ENCODE data around the gene PRSS35.
A peak's percentile ranks its signal among the peaks of the same experiment; 100 is the strongest.
"Not testable (repeated sequence)": the region's sequence is repeated elsewhere in the genome, so short reads cannot be mapped to it uniquely, and the experiment has no call there.

The PRSS35 gene

GRCh38 chr6:83518816-83519480, 6.6 kb downstream of the PRSS35 start:
- no peak for DNase-seq

DNA sequence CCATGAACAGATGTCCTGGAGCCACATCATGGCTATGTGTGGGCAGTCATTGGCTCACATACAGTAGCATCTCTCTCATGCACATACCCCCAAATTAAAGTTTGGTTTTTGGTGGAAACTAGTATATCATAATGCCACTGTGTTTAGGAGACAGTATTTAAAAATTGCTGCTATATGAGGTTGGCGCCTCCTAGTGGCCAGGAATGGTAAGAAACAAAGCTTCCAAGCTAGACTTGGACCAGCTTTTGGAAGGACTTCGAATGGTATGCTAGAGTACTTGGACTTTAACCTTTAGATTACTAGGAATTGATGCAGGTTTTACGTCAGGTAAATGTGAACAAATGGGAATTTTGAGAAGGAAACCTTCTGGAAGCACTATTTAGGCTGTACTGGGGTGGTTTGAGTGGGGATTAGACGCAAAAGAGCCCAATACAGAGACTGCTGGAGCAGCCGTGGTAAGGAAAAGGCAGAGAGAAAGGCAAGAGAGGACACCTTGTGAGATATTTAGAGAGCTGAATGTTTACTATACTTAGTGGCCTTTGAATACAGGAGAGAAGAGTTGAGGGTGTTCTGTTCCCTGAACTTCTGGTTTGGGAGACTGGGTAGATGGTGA, 23.8 kb downstream of the PRSS35 start:
- peak; percentile 53 to 57 for DNase-seq

- DNase-seq = no peak
These were observed 24.6 kb downstream of the PRSS35 start for GRCh38 chr6:83536647-83537589.

DNA sequence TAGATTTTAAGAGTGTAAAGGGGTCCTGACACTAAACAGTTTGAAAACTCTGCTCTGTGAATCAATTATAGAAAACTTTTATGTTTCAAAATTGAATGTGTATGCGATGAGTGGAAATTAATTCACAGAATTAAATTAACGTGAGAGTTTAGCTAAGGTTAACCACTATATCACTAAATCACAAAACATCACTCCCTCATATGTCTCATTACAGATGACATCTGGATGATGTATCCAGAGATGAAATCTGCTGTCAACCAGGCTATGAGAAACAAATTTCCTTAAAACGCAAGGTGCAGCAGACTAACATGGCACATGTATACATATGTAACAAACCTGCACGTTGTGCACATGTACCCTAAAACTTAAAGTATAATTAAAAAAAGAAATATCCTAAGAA, 27.3 kb downstream of the PRSS35 start:
- DNase-seq = no peak

DNA sequence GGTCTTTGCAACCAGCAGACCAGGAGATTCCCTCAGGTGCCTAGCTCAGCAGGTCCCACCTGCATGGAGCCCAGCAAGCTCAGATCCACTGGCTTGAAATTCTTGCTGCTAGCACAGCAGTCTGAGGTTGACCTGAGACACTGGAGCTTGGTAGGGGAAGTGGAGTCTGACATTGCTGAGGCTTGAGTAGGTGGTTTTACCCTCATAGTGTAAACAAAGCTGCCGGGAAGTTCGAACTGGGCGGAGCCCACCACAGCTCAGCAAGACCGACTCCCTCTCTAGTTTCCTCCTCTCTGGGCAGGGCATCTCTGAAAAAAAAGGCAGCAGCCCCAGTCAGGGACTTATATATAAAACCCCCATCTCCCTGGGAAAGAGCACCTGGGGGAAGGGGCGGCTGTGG, 34.3 kb downstream of the PRSS35 start:
- DNase-seq = no peak

DNA sequence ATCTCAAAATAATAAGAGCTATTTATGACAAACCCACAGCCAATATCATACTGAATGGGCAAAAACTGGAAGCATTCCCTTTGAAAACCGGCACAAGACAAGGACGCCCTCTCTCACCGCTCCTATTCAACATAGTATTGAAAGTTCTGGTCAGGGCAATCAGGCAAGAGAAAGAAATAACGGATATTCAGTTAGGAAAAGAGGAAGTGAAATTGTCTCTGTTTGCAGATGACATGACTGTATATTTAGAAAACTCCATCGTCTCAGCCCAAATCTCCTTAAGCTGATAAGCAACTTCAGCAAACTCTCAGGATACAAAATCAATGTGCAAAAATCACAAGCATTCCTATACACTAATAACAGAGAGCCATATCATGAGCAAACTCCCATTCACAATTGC, 38.1 kb downstream of the PRSS35 start:
- DNase-seq = not testable (repeated sequence)

DNA sequence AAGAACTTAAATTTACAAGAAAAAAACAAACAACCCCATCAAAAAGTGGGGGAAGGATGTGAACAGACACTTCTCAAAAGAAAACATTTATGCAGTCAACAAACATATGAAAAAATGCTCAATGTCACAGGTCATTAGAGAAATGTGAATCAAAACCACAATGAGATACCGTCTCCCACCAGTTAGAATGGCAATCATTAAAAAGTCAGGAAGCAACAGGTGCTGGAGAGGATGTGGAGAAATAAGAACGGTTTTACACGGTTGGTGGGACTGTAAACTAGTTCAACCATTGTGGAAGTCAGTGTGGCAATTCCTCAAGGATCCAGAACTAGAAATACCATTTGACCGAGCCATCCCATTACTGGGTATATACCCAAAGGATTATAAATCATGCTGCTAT, 39.4 kb downstream of the PRSS35 start:
- DNase-seq = not testable (repeated sequence)

- no peak for DNase-seq
These were observed 44.5 kb downstream of the PRSS35 start for GRCh38 chr6:83556871-83557270.

DNA sequence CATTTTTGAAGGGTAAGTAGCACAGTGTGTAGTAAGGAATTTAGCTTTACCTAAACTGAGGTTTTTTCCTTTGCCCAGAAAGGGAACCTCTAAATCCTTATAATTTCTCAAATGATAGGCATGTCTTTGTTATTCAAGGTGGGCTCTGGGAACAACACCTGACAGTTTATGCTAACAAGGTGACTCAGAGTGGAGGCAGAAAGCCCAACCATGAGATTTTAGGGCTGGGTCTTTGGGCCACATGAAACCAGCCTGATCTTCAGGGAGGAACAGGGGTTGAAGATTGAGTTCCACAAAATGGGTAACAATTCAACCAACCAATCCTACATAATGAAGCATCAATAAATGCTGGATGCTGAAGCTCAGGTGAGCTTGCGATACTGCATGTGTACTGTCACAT, 46.6 kb downstream of the PRSS35 start:
- no peak for DNase-seq

DNA sequence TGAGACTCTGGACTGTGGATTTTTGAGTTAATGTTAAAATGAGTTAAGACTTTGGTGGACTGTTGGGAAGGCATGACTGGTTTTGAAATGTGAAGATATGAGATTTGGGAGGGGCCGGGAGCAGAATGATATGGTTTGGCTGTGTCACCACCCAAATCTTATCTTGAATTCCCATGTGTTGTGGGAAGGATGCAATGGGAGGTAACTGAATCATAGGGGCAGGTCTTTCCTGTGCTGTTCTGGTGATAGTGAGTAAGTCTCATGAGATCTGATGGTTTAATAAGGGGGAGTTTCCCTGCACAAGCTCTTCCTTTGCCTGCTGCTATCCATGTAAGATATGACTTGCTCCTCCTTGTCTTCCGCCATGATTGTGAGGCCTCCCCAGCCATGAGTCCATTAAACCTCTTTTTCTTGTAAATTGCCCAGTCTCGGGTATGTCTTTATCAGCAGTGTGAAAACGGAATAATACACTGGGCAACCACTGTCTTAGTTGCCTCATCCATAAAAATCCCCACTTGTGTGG, 59.4 kb downstream of the PRSS35 start:
- DNase-seq = not testable (repeated sequence)

DNA sequence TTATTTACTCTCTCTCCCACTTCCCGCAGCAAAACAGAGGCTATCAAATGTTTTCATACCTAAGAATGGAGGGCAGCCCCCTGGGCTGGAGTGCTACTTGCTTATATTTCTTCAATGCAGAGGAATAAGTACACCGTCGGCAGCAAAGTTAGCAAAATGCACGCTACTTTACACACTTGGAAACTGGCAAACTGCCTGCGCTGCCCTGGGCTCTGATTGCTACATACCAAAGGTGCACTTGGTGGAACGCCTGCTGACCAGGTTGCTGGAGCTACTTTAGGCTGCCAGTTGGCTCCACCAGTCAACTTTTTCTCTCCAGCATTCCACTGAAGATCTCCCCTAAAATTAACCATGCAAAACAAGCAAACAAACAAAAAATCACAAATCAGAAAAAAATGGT, 62.4 kb downstream of the PRSS35 start:
- DNase-seq = no peak
